Neural crest cell (in vitro differentiated cells): ENCODE data around the gene SLC35F6. TPM values are rescaled to one million over a fixed set of nuclear protein-coding genes. Genes with fewer than 3 reads are reported as not detected.
"Not testable (repeated sequence)": the region's sequence is repeated elsewhere in the genome, so short reads cannot be mapped to it uniquely, and the experiment has no call there.

Source experiments
- DNase-seq: peaks from one replicate; pipeline ENCODE4 v3.0.0; 2021; ENCODE audit warnings: low read depth, mixed read lengths, low spot score
- H3K27ac Mint-ChIP-seq: one replicate; pipeline ENCODE4 v1.8.0; 2021; ENCODE audit warnings: mild to moderate bottlenecking, mixed read lengths; ENCODE audit not compliant: unreplicated experiment
- H3K27me3 Mint-ChIP-seq: 2 replicates; pipeline ENCODE4 v1.8.0; 2021; ENCODE audit warnings: low read depth, mild to moderate bottlenecking, mixed read lengths
- H3K36me3 Mint-ChIP-seq: 2 replicates; pipeline ENCODE4 v1.8.0; 2021; ENCODE audit warnings: low read depth, mild to moderate bottlenecking, mixed read lengths
- H3K4me1 Mint-ChIP-seq: 2 replicates; pipeline ENCODE4 v1.8.0; 2021; ENCODE audit warnings: mixed read lengths
- H3K4me3 Mint-ChIP-seq: one replicate; pipeline ENCODE4 v1.8.0; 2021; ENCODE audit warnings: mild to moderate bottlenecking, mixed read lengths
- H3K9me3 Mint-ChIP-seq: 2 replicates; pipeline ENCODE4 v1.8.0; 2021; ENCODE audit warnings: mixed read lengths
- CTCF ChIP-seq: fragments of 200-600 bp; sonication (generic); conservative IDR thresholded peaks from 2 replicates; pipeline ENCODE4 v1.5.0; 2021; ENCODE audit warnings: antibody characterized with exemption, mild to moderate bottlenecking
- total RNA-seq: library from RNA; stranded (reverse); gene quantifications from 2 replicates; pipeline ENCODE4 v1.2.1, GENCODE V29; 2021

Gene SLC35F6
- total RNA-seq, 1 donor from 2014 or later = 30.6 TPM

- no peaks in the 10 kb centered on the region for H3K9me3 Mint-ChIP-seq
- H3K27ac Mint-ChIP-seq = no peak overlapping the region
- peaks cover 24% of the 10 kb centered on the region for H3K4me1 Mint-ChIP-seq
- no peak for TF ChIP-seq CTCF
- no peaks in the 10 kb centered on the region for H3K27me3 Mint-ChIP-seq
- no peak overlapping the region for H3K4me3 Mint-ChIP-seq
- H3K36me3 Mint-ChIP-seq = no peaks in the 10 kb centered on the region
- DNase-seq = no peak
Observed at GRCh38 chr2:26809876-26810577, 45.9 kb downstream of the SLC35F6 start.

GRCh38 chr2:26811261-26811660, 47.2 kb downstream of the SLC35F6 start:
- Mint-ChIP-seq H3K27me3 (no peaks in the 10 kb centered on the region), H3K9me3 (no peaks in the 10 kb centered on the region), H3K4me1 (peaks cover 25% of the 10 kb centered on the region), H3K4me3 (no peak overlapping the region), H3K36me3 (no peaks in the 10 kb centered on the region), H3K27ac (no peak overlapping the region)
- DNase-seq = no peak
- TF ChIP-seq CTCF = no peak

- Mint-ChIP-seq H3K27me3 (no peaks in the 10 kb centered on the region), H3K4me1 (peaks cover 28% of the 10 kb centered on the region), H3K27ac (no peak overlapping the region), H3K4me3 (no peak overlapping the region), H3K36me3 (no peaks in the 10 kb centered on the region), H3K9me3 (no peaks in the 10 kb centered on the region)
- no peak for DNase-seq
- no peak for TF ChIP-seq CTCF
Observed at GRCh38 chr2:26811791-26812694, 48.0 kb downstream of the SLC35F6 start.

GRCh38 chr2:26812731-26813130, 48.6 kb downstream of the SLC35F6 start:
- peaks cover 2% of the 10 kb centered on the region for H3K27me3 Mint-ChIP-seq
- H3K9me3 Mint-ChIP-seq = no peaks in the 10 kb centered on the region
- no peak overlapping the region for H3K27ac Mint-ChIP-seq
- no peaks in the 10 kb centered on the region for H3K36me3 Mint-ChIP-seq
- H3K4me3 Mint-ChIP-seq = no peak overlapping the region
- no peak for DNase-seq
- peaks cover 24% of the 10 kb centered on the region for H3K4me1 Mint-ChIP-seq
- no peak for TF ChIP-seq CTCF

GRCh38 chr2:26814072-26814765, 50.1 kb downstream of the SLC35F6 start:
- H3K36me3 Mint-ChIP-seq, H3K27ac Mint-ChIP-seq, H3K27me3 Mint-ChIP-seq, H3K9me3 Mint-ChIP-seq, DNase-seq, H3K4me3 Mint-ChIP-seq: not testable (repeated sequence)
- H3K4me1 Mint-ChIP-seq = peaks cover 17% of the 10 kb centered on the region
